ENCODE measurements around the gene TBX15.
"Not testable (repeated sequence)": the region's sequence is repeated elsewhere in the genome, so short reads cannot be mapped to it uniquely, and the experiment has no call there.

Gene TBX15

GRCh38 chr1:118923319-118923718 lies 64.8 kb downstream of the TBX15 start:
- in situ Hi-C loops (cut with MboI; ENCODE audit: low pct_unique_long_range_greater_than_20kb, low sequenced_read_pairs, unreplicated experiment): no loop called here
- no peak for TF ChIP-seq CTCF (IDR thresholded peaks at IDR 0.05; ENCODE audit: extremely low read depth, insufficient read depth, missing control alignments)
- DNase-seq (ENCODE audit: low spot score): no peak

- in situ Hi-C loops (cut with MboI; ENCODE audit: low pct_unique_long_range_greater_than_20kb, low sequenced_read_pairs, unreplicated experiment): no loop called here
- no peak for DNase-seq (ENCODE audit: low spot score)
- TF ChIP-seq CTCF (IDR thresholded peaks at IDR 0.05; ENCODE audit: extremely low read depth, insufficient read depth, missing control alignments): no peak
These were observed 66.1 kb downstream of the TBX15 start for GRCh38 chr1:118921994-118922393.

GRCh38 chr1:118920124-118920717 lies 67.9 kb downstream of the TBX15 start:
- in situ Hi-C loops (cut with MboI; ENCODE audit: low pct_unique_long_range_greater_than_20kb, low sequenced_read_pairs, unreplicated experiment): no loop called here
- DNase-seq (ENCODE audit: low spot score): no peak
- TF ChIP-seq CTCF (IDR thresholded peaks at IDR 0.05; ENCODE audit: extremely low read depth, insufficient read depth, missing control alignments): no peak

- in situ Hi-C loops (cut with MboI; ENCODE audit: low pct_unique_long_range_greater_than_20kb, low sequenced_read_pairs, unreplicated experiment): no loop called here
- TF ChIP-seq CTCF (IDR thresholded peaks at IDR 0.05; ENCODE audit: extremely low read depth, insufficient read depth, missing control alignments): no peak
- DNase-seq (ENCODE audit: low spot score): no peak
These were observed 69.2 kb downstream of the TBX15 start for GRCh38 chr1:118918940-118919259.

GRCh38 chr1:118918230-118918939 lies 69.8 kb downstream of the TBX15 start:
- DNase-seq (ENCODE audit: low spot score): peak; percentile 6
- in situ Hi-C loops (cut with MboI; ENCODE audit: low pct_unique_long_range_greater_than_20kb, low sequenced_read_pairs, unreplicated experiment): no loop called here
- TF ChIP-seq CTCF (IDR thresholded peaks at IDR 0.05; ENCODE audit: extremely low read depth, insufficient read depth, missing control alignments): no peak

GRCh38 chr1:118916346-118916745 lies 71.8 kb downstream of the TBX15 start:
- in situ Hi-C loops (cut with MboI; ENCODE audit: low pct_unique_long_range_greater_than_20kb, low sequenced_read_pairs, unreplicated experiment); DNase-seq (ENCODE audit: low spot score): not testable (repeated sequence)

- TF ChIP-seq CTCF (IDR thresholded peaks at IDR 0.05; ENCODE audit: extremely low read depth, insufficient read depth, missing control alignments): no peak
- no peak for DNase-seq (ENCODE audit: low spot score)
- in situ Hi-C loops (cut with MboI; ENCODE audit: low pct_unique_long_range_greater_than_20kb, low sequenced_read_pairs, unreplicated experiment): no loop called here
These were observed 73.6 kb downstream of the TBX15 start for GRCh38 chr1:118914379-118915161.
